IMR-90 (cell line): ENCODE measurements around the gene KLLN. TPM values are rescaled to one million over a fixed set of nuclear protein-coding genes. Genes with fewer than 3 reads are reported as not detected.

Experiments used
- ATAC-seq: fragments of 200-7000 bp; cut with Tn5 transposase; 2 replicates; pipeline ENCODE4 v1.9.1; 2020; ENCODE audit warnings: low read depth, mild to moderate bottlenecking, moderate library complexity
- BruUV-seq: library from RNA; stranded (reverse); fragments of 400-500 nt; replicated peaks from 2 replicates; lab custom pipeline; 2021; lab: Mats Ljungman, UMichigan
- CTCF ChIA-PET: fragments of 300-600 bp; formaldehyde crosslinking; extraction: SDS; loops from one replicate; lab custom pipeline; 2021; ENCODE audit warnings: antibody characterized with exemption; lab: Yijun Ruan, JAX
- POLR2A ChIA-PET: fragments of 300-600 bp; sonication (Branson Sonifier 250); formaldehyde crosslinking; loops from one replicate; lab custom pipeline; 2022; ENCODE audit warnings: antibody characterized with exemption; ENCODE audit not compliant: unreplicated experiment; lab: Charles Lee
- DNase-seq: peaks from one replicate; pipeline ENCODE4 v3.0.0; 2013
- H2AFZ ChIP-seq: replicated peaks from 2 replicates; pipeline ENCODE3; 2013; ENCODE audit warnings: low read length, mild to moderate bottlenecking; ENCODE audit not compliant: poor library complexity
- H2AK5ac ChIP-seq: 2 replicates; pipeline ENCODE4 v1.6.1; 2013; ENCODE audit warnings: low read depth, low read length, inconsistent platforms
- H2AK9ac ChIP-seq: replicated peaks from 2 replicates; pipeline ENCODE3; 2013; ENCODE audit warnings: mild to moderate bottlenecking, low read depth, low read length, moderate library complexity; ENCODE audit not compliant: poor library complexity
- H2BK120ac ChIP-seq: 2 replicates; pipeline ENCODE4 v1.6.1; 2013; ENCODE audit warnings: low read depth, low read length, inconsistent platforms
- H2BK15ac ChIP-seq: 3 replicates; pipeline ENCODE4 v1.6.1; 2013; ENCODE audit warnings: low read depth, low read length, inconsistent platforms
- H2BK20ac ChIP-seq: 2 replicates; pipeline ENCODE4 v1.6.1; 2013; ENCODE audit warnings: low read depth, mild to moderate bottlenecking, inconsistent platforms, low read length, moderate library complexity
- H2BK5ac ChIP-seq: 2 replicates; pipeline ENCODE4 v1.6.1; 2013; ENCODE audit warnings: mild to moderate bottlenecking, low read depth, low read length, inconsistent platforms; ENCODE audit not compliant: poor library complexity, severe bottlenecking
- H3K14ac ChIP-seq: replicated peaks from 2 replicates; pipeline ENCODE4 v1.6.1; 2013; ENCODE audit warnings: low read depth, low read length, inconsistent platforms
- H3K18ac ChIP-seq: 2 replicates; pipeline ENCODE4 v1.6.1; 2013; ENCODE audit warnings: low read depth, low read length, control low read depth
- H3K23ac ChIP-seq: 2 replicates; pipeline ENCODE4 v1.6.1; 2013; ENCODE audit warnings: low read depth, low read length, inconsistent platforms
- H3K27ac ChIP-seq: 2 replicates; pipeline ENCODE4 v1.5.1; 2013; ENCODE audit warnings: mild to moderate bottlenecking, control low read depth, low read length; ENCODE audit not compliant: insufficient read depth
- H3K27me3 ChIP-seq: 2 replicates; pipeline ENCODE4 v1.6.1; 2013; ENCODE audit warnings: low read length; ENCODE audit not compliant: control insufficient read depth, insufficient read depth
- H3K36me3 ChIP-seq: 2 replicates; pipeline ENCODE4 v1.6.1; 2013; ENCODE audit warnings: low read length, mixed read lengths; ENCODE audit not compliant: control insufficient read depth, insufficient read depth
- H3K4ac ChIP-seq: 2 replicates; pipeline ENCODE4 v1.6.1; 2013; ENCODE audit warnings: low read depth, low read length, inconsistent platforms
- H3K4me1 ChIP-seq: 2 replicates; pipeline ENCODE4 v1.6.1; 2013; ENCODE audit warnings: low read length, mixed read lengths; ENCODE audit not compliant: control insufficient read depth, insufficient read depth
- H3K4me2 ChIP-seq: 2 replicates; pipeline ENCODE4 v1.6.1; 2013; ENCODE audit warnings: low read depth, mild to moderate bottlenecking, control low read depth, low read length, moderate library complexity
- H3K4me3 ChIP-seq: 2 replicates; pipeline ENCODE4 v1.5.1; 2013; ENCODE audit warnings: low read depth, mild to moderate bottlenecking, control low read depth, low read length, moderate library complexity; ENCODE audit not compliant: insufficient read depth
- H3K56ac ChIP-seq: 2 replicates; pipeline ENCODE4 v1.6.1; 2013; ENCODE audit warnings: low read length, inconsistent platforms; ENCODE audit not compliant: insufficient read depth; ENCODE audit errors: extremely low read depth
- H3K79me1 ChIP-seq, 2 experiments: 2 replicates each; pipeline ENCODE4 v1.6.1; 2013; ENCODE audit warnings: low read length in 2 of 2, inconsistent platforms in 1 of 2, low read depth in 1 of 2
- H3K9ac ChIP-seq: 2 replicates; pipeline ENCODE4 v1.6.1; 2013; ENCODE audit warnings: low read depth, low read length, control low read depth
- H3K9me1 ChIP-seq: 2 replicates; pipeline ENCODE4 v1.6.1; 2013; ENCODE audit warnings: low read length, inconsistent platforms; ENCODE audit not compliant: insufficient read depth
- H3K9me3 ChIP-seq: 2 replicates; pipeline ENCODE4 v1.6.1; 2013; ENCODE audit warnings: low read length; ENCODE audit not compliant: control insufficient read depth, insufficient read depth
- H4K20me1 ChIP-seq: 2 replicates; pipeline ENCODE4 v1.6.1; 2013; ENCODE audit warnings: low read length, inconsistent platforms; ENCODE audit not compliant: insufficient read depth
- H4K5ac ChIP-seq: 2 replicates; pipeline ENCODE4 v1.6.1; 2013; ENCODE audit warnings: mild to moderate bottlenecking, low read depth, low read length, control low read depth
- H4K8ac ChIP-seq, 2 experiments: 2 replicates each; pipeline ENCODE4 v1.6.1; 2013; ENCODE audit warnings: low read depth in 2 of 2, low read length in 2 of 2, control low read depth in 1 of 2, inconsistent platforms in 1 of 2
- H4K91ac ChIP-seq: 2 replicates; pipeline ENCODE4 v1.6.1; 2013; ENCODE audit warnings: low read depth, low read length, inconsistent platforms; ENCODE audit not compliant: insufficient read depth
- BHLHE40 ChIP-seq: fragments of 150-350 bp; IDR thresholded peaks from 2 replicates; pipeline ENCODE4 v1.6.1; 2016; ENCODE audit warnings: mild to moderate bottlenecking, low read depth, low read length
- CEBPB ChIP-seq: IDR thresholded peaks from 2 replicates; pipeline ENCODE4 v1.6.1; 2012; ENCODE audit warnings: low read depth, low read length, improper control_type of control experiment
- CHD1 ChIP-seq: IDR thresholded peaks from 2 replicates; pipeline ENCODE4 v1.6.1; 2012; ENCODE audit warnings: low read depth, low read length, improper control_type of control experiment
- FOS ChIP-seq: fragments of 150-350 bp; IDR thresholded peaks from 2 replicates; pipeline ENCODE4 v1.6.1; 2016; ENCODE audit warnings: low read depth, low read length
- MAFK ChIP-seq: IDR thresholded peaks from 2 replicates; pipeline ENCODE4 v1.6.1; 2012; ENCODE audit warnings: low read depth, low read length, improper control_type of control experiment
- MAZ ChIP-seq: IDR thresholded peaks from 2 replicates; pipeline ENCODE4 v1.6.1; 2012; ENCODE audit warnings: low read depth, mild to moderate bottlenecking, low read length, improper control_type of control experiment, moderate library complexity, borderline replicate concordance
- MXI1 ChIP-seq: IDR thresholded peaks from 2 replicates; pipeline ENCODE4 v1.6.1; 2012; ENCODE audit warnings: low read depth, mild to moderate bottlenecking, low read length, moderate library complexity, borderline replicate concordance
- NFE2L2 ChIP-seq: fragments of 150-350 bp; IDR thresholded peaks from 2 replicates; pipeline ENCODE4 v1.6.1; 2016; ENCODE audit warnings: low read depth, mild to moderate bottlenecking, low read length
- POLR2A ChIP-seq: IDR thresholded peaks from 2 replicates; pipeline ENCODE4 v1.6.1; 2012; ENCODE audit warnings: mild to moderate bottlenecking, low read depth, low read length
- RAD21 ChIP-seq: IDR thresholded peaks from 2 replicates; pipeline ENCODE4 v1.6.1; 2012; ENCODE audit warnings: low read length, improper control_type of control experiment
- RCOR1 ChIP-seq: IDR thresholded peaks from 2 replicates; pipeline ENCODE4 v1.6.1; 2012; ENCODE audit warnings: mild to moderate bottlenecking, low read length, improper control_type of control experiment; ENCODE audit not compliant: insufficient replicate concordance
- RFX5 ChIP-seq: IDR thresholded peaks from 2 replicates; pipeline ENCODE4 v1.8.0; 2012; ENCODE audit warnings: low read depth, mild to moderate bottlenecking, low read length, moderate library complexity
- SMC3 ChIP-seq: fragments of 150-350 bp; IDR thresholded peaks from 2 replicates; pipeline ENCODE4 v1.6.1; 2016; ENCODE audit warnings: low read depth, mild to moderate bottlenecking, antibody characterized with exemption, low read length, moderate library complexity
- WGBS, 2 experiments: methylation state at CpG; one replicate each; pipeline versions ENCODE4 v1.1.5 to v1.1.7; 2013; ENCODE audit warnings: missing lambda C conversion rate in 2 of 2; ENCODE audit not compliant: insufficient read length in 1 of 2; ENCODE audit errors: extremely low coverage in 2 of 2; 5-methylcytosine and 5-hydroxymethylcytosine counted together
- dilution Hi-C: fragments of 300-500 bp; cut with HindIII; formaldehyde crosslinking; loops from one replicate; pipeline ENCODE4 v1.14.3; 2018; ENCODE audit warnings: low sequenced_read_pairs; ENCODE audit not compliant: unreplicated experiment
- in situ Hi-C: fragments of 300-500 bp; cut with MboI; formaldehyde crosslinking; loops from 3 replicates; pipeline ENCODE4 v1.14.3; 2019; ENCODE audit warnings: low sequenced_read_pairs, inconsistent platforms, mixed read lengths
- intact Hi-C: fragments of 100-400 bp; cut with micrococcal nuclease; formaldehyde crosslinking; loops from 2 replicates; pipeline ENCODE4 v1.10.0; 2022
- polyA plus RNA-seq, 3 experiments: library from polyadenylated mRNA; depleted of rRNA; stranded (reverse); fragments of >200 nt; gene quantifications; 2 replicates each; pipeline ENCODE4 v1.2.3, GENCODE V29; 2012; ENCODE audit warnings: low replicate concordance in 1 of 3
- total RNA-seq: library from RNA; depleted of rRNA; stranded (reverse); fragments of >200 nt; gene quantifications from 2 replicates; pipeline ENCODE4 v1.2.3, GENCODE V29; 2012
- TF ChIP-seq, protein P1 (sequence below): fragments of 150-350 bp; IDR thresholded peaks from 2 replicates; pipeline ENCODE4 v1.6.1; 2017; ENCODE audit warnings: mild to moderate bottlenecking, antibody characterized with exemption, low read length, low read depth
- TF ChIP-seq, protein P2 (sequence below): fragments of 150-350 bp; IDR thresholded peaks from 2 replicates; pipeline ENCODE4 v1.6.1; 2016; ENCODE audit warnings: low read depth, mild to moderate bottlenecking, low read length, moderate library complexity, borderline replicate concordance
- TF ChIP-seq, protein P3 (sequence below): conservative IDR thresholded peaks from 2 replicates; pipeline ENCODE4 v1.5.1; 2012; ENCODE audit warnings: mild to moderate bottlenecking, low read depth, low read length, improper control_type of control experiment

The KLLN gene
- total and polyA plus RNA-seq, 2 of the 4 experiments (the other 2 are of a cell fraction), result 0.36 TPM

DNA sequence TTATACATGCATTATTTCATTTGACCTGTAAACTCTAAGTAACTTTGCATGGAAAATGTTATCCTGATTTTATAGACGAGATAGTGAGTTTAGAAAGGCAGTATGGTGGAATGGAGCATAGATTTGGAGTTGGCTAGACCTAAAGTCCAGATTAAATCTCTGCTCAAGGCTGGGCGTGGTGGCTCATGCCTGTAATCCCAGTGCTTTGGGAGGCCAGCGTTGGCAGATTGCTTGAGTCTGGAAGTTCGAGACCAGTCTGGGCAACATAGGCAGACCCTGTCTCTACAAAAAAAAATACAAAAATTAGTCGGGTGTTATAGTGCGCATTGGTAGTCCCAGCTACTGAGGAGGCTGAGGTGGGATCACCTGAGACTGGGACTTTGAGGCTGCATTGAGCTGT, 9.5 kb upstream of the KLLN start:
- Histone ChIP-seq H2AK5ac (no peak overlapping the region), H3K36me3 (peaks cover 1% of the 10 kb centered on the region; the same call in 1 of the 2 replicates), H4K20me1 (peaks cover 62% of the 10 kb centered on the region), H3K18ac (no peak overlapping the region), H3K4me1 (peaks cover 3% of the 10 kb centered on the region), H3K9ac (no peak overlapping the region), H3K14ac (no peak overlapping the region), H4K91ac (no peak overlapping the region), H2AK9ac (no peak overlapping the region), H3K9me3 (no peaks in the 10 kb centered on the region), H3K4me2 (no peak overlapping the region), H3K4ac (no peak overlapping the region), H3K9me1 (peaks cover 9% of the 10 kb centered on the region; the same call in 1 of the 2 replicates), H2AFZ (no peak overlapping the region), H2BK20ac (no peak overlapping the region), H2BK15ac (no peak overlapping the region), H3K79me1 (peaks cover 0 to 31% of the 10 kb centered on the region in 2 experiments; a peak in 2 of 4 replicates), H3K27me3 (no peaks in the 10 kb centered on the region), H2BK120ac (no peak overlapping the region), H4K5ac (no peak overlapping the region), H3K23ac (peak overlapping the region; percentile 43; the same call in 1 of the 2 replicates), H2BK5ac (no peak overlapping the region), H4K8ac (no peak overlapping the region), H3K4me3 (no peak overlapping the region), H3K27ac (no peak overlapping the region), H3K56ac (no peak overlapping the region)
- no TSS peak for BruUV-seq
- intact Hi-C loops (no loop called here), dilution Hi-C loops (no loop called here), in situ Hi-C loops (no loop called here)
- no peak for TF ChIP-seq RCOR1
- TF ChIP-seq MAZ, result no peak
- no peak for TF ChIP-seq RFX5
- TF ChIP-seq MXI1, result no peak
- no peak for TF ChIP-seq SMC3
- TF ChIP-seq FOS, result no peak
- TF ChIP-seq, protein P1, sequence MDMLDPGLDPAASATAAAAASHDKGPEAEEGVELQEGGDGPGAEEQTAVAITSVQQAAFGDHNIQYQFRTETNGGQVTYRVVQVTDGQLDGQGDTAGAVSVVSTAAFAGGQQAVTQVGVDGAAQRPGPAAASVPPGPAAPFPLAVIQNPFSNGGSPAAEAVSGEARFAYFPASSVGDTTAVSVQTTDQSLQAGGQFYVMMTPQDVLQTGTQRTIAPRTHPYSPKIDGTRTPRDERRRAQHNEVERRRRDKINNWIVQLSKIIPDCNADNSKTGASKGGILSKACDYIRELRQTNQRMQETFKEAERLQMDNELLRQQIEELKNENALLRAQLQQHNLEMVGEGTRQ, result no peak
- no peak for TF ChIP-seq BHLHE40
- TF ChIP-seq, protein P2, sequence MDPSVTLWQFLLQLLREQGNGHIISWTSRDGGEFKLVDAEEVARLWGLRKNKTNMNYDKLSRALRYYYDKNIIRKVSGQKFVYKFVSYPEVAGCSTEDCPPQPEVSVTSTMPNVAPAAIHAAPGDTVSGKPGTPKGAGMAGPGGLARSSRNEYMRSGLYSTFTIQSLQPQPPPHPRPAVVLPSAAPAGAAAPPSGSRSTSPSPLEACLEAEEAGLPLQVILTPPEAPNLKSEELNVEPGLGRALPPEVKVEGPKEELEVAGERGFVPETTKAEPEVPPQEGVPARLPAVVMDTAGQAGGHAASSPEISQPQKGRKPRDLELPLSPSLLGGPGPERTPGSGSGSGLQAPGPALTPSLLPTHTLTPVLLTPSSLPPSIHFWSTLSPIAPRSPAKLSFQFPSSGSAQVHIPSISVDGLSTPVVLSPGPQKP, result no peak
- no peak for TF ChIP-seq MAFK
- TF ChIP-seq CHD1, result no peak
- no peak for TF ChIP-seq CEBPB
- TF ChIP-seq, protein P3, sequence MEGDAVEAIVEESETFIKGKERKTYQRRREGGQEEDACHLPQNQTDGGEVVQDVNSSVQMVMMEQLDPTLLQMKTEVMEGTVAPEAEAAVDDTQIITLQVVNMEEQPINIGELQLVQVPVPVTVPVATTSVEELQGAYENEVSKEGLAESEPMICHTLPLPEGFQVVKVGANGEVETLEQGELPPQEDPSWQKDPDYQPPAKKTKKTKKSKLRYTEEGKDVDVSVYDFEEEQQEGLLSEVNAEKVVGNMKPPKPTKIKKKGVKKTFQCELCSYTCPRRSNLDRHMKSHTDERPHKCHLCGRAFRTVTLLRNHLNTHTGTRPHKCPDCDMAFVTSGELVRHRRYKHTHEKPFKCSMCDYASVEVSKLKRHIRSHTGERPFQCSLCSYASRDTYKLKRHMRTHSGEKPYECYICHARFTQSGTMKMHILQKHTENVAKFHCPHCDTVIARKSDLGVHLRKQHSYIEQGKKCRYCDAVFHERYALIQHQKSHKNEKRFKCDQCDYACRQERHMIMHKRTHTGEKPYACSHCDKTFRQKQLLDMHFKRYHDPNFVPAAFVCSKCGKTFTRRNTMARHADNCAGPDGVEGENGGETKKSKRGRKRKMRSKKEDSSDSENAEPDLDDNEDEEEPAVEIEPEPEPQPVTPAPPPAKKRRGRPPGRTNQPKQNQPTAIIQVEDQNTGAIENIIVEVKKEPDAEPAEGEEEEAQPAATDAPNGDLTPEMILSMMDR, result no peak
- TF ChIP-seq NFE2L2, result no peak
- no peak for TF ChIP-seq POLR2A
- no peak for TF ChIP-seq RAD21
- CTCF ChIA-PET, result no interaction called here
- POLR2A ChIA-PET, result interaction anchor here (1.3 kb wide), 1 partner anchor 11 kb away, joined by 4 read pairs; no protein-coding TSS in a partner anchor
- WGBS, 2 experiments, result 100% methylated on average over 2 of the region's 6 CpGs; no CpG with 5 or more reads in 1 of the 2 experiments
- DNase-seq (no peak), ATAC-seq (no peak)
